ENCODE measurements around the gene IMP3.

The IMP3 gene

DNA sequence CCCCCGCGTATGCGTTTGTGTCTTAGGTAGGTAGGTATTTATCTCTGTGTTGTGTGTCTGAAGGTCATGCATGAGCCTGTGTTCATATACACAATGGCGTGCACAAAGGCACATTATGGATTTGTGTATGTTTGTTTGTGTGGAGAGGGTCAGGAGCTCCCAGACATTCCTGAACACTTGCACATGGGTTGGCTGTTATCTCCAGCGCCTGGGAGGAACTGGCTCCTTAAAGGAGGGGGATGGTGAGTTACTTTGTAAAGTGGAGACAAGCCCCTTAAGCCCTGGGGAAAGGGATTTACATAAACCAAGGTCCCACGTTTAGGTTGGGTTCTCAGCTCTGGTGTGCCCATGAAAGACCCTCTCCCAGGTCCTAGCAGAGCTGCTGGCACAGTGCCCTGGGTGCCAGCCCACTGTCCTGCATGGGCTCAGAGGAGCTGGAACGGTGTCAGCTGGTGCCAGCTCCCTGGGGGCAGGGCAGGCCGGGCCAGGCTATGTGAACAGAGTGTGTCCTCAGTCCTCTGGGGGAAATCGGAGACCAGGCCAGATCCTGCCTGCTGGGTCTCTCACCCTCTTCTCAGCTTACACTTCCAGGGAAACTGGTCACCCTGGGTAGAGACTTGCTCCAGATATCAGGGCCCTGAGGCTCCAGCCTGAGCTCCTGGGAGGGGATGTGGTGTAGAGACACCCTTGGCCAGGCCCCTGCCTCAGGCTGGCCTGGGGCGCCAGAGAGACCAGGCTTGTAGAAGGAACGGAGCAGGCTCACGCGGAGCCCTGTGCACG lies 32.8 kb upstream of the IMP3 start:
- DNase-seq: no peak

DNA sequence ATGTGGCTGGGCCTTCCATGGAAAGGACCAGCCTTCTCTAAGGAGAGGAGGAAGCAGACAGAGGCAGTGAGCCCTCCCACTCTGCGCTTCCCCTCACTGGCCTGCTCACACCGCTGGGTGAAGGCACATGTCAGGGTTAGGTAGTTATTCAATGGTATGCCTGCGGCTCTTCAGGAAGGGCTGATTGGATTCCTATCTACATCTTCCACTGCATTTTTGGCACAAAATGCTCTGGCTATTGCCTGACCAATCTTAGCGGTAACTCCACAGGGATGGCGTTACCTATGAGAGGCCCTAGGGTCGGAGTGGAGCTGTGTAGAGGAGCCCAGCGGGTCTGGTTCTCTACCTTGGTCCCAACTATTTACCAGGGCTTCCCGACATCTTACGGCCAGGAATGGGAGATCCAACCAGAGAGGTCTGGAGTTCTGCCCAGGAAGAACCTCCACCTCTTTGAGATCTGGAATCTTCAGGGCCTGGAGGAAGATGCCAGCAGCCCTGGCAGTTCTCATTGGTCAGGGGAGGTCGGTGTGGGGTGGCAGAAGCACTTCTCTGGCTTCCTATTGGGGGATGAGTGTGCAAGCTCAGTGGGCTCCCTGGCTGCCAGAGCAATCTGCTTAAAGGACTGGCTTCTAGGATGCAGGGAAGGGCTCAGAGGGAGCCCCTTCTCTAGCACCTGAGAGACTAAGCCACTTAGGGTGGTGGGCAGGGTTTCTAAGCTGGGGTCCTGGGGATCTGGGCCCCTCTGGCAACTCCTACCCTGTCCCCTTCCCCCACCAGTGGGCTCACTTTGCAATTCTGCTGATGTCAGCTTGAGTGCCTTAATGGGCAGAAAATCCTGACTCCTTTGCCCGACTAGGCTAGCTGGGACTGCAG lies 31.9 kb upstream of the IMP3 start:
- no peak for DNase-seq

DNA sequence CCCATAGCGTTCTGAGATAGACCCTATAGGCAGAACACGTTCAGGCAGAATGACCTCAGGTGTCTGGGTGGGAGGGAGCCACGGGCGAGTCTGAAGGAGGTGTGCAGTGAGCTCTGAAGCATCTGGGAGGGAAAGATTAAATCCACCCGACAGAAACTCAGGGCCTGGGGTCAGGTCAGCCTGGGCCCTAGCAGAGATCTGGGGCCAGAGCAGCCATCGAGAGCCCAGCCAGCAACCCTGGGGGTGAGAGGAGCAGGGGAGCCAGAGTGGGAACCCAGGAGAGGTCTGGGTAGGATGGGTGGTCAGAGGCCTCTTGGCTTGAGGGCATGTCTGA lies 29.8 kb upstream of the IMP3 start:
- no peak for DNase-seq

DNA sequence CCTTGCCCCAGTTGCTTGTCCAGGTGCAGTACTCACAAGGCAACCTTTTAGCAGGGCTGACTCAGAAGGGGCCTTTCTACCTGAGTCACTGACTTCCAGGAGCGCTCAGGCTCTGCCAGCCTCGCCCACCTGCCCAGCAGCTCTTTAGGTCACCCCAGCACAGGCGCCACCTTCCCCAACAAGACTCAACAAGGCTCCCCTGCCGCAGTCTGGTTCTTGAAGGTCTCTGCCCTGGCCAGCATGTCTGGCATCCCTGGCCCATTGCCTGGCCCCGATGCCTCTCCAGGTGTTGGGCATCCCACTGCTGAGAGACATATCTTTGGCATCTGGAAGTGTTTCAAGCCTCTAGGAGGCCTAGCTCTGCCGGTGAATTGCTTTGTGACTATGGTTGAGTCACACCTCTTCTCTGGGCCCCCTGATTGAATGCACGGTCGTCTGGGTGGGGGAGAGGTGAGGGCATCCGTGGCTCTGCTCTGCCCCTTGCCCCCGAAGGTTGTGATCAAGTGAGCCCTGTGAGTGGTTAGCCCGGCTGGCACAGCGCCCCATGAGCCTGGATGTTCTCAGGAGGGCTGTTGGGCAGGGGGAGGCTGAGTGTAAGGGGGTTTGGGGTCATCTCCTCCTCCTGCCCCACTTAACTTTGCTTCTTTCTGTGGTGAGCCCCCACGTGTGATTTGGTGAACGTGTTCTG lies 29.3 kb upstream of the IMP3 start:
- DNase-seq: no peak

DNA sequence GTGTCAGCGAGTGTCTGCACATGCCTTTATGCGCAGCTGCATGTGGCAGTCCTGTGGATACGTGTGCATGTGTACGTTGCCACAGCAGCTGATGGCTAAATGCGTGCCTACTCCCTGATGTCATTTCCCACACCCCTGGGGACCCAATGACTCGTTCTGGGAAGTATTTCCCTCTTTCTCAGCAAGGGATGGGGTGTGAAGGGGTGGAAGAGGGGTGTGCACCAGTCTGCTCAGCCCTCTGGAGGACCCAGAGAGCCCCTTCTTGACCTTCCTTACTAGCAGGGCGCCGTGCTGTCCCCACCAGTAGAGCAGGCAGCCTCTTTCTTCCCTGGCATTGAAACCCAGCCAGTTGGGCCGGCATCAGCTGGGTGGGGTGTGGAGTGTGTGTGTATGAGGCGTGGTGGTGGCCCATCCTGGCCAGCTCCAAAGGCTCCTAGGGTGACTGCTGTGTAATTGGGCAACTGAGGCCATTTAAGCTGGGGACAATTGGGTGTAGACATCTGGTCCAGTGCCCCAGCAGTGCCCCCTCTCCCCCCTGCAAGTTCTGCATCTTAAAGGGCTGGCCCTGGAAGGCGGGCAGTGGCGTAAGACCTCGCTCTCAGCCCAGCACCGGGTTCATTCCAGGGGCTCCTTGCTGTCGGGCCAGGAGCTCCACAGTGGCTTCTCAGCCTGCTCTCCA lies 26.9 kb upstream of the IMP3 start:
- no peak for DNase-seq

DNA sequence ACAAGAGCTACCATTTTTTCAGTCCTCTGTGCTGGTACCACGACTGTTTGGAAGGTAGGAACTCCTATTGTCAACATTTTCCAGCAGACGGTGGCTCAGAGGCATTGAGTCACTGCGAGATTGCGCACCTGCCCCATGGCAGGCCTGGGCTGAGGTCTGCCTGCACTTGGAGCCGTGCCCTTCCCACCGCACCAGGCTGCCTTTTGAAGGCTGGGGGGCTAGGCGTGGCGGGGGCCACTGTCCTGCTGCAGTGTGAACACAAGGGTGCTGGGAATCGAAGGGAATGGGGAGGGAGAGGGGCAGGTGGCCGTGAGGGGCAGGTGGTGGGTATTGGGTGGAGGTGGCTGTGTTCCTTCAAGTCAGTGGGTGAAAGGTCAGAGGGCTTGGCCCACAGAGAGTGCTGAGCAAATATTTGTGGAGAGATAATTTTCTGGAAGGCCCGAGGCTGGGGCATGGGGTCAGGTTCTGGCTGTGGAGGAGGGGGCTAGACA lies 24.0 kb upstream of the IMP3 start:
- no peak for DNase-seq

DNA sequence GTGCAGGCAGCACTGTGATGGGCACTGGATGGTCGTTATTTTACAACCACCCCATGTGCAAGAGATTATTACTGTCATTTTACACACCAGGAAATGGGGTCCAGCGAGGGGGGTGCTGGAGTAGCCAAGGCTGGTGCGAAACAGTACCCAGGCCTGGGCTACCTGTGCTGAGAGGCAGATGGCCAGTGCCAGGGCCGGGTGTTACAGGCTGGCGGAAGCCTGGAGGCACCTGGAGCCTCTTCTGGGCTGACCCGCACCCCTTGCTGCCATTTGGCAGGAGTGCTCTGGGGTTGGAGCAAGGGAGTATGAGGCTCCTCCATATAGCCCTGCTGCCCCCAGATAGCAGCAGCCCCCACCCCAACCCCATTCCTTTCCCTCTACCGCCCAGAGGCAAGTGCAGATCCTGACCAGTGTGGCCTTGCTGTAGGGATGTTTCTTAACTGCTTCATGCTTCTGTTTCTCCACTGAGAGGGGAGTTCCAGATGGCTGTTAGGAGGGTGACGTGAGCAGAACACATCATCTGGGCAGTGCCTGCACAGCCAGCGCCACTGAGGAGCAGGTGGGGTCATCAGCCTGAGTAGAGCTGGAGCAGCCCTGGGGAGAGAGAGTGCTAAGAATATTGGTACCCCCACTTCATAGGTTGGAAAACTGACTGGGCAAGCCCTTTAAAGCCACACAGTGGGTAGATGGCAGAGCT lies 22.9 kb upstream of the IMP3 start:
- DNase-seq: no peak

DNA sequence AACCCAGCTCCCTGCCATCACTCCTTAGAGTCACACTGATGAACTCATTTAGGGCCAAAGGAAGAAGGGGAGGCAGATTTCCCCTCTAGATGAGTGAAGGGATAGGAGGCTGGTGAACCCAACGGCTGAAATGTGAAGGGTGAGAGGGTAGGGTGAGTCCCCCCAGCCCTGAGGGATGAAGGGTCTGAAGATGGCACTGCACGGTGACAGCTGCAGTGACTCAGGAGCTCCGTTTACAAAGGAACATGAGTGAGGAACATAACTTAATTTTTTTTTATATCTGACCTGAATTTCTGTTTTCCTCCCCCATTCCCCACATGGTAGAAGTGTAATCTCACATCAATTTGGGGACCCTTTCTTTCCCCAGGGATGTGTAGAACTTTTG lies 21.7 kb upstream of the IMP3 start:
- no peak for DNase-seq

DNA sequence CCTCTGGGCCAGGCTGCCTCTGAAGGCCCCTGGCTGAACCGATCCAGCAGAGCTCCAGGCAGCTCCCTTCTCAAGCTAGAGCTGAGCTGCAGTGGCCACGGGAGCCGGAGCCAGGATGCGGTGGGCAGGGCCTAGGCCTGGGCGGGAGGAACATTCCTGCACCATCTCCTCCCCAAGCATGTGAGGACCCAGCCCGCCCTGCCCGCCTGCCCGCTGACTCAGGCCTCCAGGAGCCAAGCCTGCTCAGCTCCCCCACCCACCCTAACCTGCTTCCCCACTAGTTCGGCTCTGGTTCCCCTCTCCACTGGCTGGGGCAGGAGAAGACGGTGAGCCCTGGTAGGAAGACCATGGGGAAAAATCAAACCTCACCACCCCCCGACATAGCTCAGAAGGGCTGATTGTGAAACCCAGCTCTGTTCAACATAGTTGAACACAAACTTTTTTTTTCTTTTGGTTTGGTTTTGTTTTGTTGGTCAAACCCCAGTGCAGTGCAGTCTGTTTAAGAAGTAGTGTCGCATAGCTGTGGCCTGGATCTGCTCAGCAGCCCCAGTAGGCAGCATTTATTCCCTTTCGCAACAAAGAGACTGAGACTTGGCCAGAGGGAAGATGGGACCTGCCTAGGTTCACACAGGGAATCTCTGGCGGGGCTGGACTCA lies 21.2 kb upstream of the IMP3 start:
- DNase-seq: no peak

DNA sequence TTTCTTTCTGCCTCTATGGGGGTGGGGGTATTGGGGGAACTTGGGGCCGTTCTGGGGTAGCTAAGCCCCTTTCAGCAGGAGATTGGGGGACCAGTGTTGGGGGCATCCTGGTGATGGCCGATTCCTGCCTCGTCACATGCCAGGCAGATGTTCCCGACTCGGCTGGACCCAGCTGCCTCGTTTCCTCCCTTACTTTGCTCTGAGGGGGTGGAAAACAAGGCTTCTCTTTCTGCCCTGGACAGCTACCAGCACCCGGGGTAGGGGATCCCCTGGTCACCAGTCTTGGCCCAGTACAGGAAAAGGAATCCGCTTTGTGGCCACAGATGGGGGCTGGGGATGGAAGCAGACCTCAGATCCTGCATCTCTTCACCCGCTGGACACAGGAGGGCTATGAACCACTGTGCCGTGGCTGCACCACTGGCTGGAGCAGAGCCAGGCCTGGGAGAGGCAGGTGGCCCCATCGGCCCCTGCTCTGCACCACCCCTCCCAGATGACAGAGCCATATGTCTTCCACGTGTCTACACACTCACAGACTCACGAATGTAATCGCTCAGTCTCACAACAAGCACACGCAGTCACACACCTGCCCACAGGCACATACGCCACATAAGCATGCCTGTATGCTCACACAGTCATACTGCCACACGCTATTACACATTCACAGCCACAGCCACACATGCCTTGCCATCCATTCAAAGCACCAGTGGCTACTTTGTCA lies 20.1 kb upstream of the IMP3 start:
- no peak for DNase-seq

DNA sequence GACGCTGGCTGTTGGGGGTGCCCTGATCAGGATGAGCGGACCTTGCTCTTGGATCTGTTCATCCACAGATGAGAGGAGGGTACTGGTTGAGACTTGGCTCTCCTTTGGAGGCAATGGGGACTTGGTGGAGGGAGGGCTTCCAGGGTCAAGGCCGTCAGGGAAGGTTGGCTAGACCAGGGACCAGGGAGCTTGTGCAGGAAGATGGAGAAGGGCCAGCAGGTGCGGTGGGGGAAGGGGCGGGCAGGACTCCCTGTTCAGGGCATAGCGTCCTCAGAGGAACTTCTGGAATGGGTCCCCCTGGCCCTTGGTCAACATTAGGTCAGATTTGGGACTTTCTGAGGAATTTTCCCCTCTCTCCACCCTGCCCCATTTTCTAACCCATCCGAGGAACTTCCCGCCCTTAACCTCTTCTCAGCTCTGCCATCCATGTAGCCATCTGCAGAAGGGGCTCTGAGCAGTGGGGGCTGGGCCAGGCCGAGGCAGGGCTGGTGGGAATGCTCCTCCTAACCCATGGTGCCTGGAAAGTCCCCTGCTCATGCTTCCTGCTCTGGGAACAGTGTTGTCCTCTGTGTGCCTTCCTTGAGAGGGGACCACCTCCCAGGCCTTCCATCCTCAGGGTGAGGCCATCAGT lies 19.2 kb upstream of the IMP3 start:
- DNase-seq: no peak

DNA sequence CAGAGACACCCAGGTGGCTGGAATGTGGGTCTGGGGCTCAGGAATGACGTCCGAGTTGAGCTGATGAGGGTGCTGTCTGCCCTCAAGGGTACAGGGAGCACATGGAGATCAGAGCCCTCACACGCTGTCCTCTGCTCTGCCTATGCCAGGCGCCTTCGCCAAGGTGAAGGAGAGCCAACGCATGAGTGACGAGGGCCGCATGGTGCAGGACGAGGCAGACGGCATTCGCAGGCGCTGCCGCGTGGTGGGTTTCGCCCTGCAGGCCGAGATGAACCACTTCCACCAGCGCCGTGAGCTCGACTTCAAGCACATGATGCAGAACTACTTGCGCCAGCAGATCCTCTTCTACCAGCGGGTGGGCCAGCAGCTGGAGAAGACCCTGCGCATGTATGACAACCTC lies 16.8 kb upstream of the IMP3 start:
- no peak for DNase-seq

DNA sequence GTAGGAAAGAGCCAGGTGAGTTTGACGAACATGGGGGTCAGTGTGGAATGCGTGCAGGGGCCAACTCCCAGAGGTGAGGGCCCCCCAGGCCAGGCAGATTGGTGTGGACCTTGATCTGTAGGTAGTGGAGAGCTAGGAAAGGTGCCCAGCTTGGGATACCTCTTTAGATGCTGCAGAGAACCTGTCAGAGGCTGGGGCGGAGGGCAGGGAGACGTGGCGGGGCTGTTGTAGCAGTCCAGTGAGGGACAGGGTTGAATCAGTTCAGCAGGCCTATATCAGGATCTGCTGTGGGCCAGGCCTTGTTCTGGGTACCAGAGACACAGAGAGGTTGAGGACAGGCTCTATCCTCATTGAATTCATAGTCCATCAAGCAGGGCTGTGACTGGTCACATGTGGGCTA lies 16.3 kb upstream of the IMP3 start:
- no peak for DNase-seq

DNA sequence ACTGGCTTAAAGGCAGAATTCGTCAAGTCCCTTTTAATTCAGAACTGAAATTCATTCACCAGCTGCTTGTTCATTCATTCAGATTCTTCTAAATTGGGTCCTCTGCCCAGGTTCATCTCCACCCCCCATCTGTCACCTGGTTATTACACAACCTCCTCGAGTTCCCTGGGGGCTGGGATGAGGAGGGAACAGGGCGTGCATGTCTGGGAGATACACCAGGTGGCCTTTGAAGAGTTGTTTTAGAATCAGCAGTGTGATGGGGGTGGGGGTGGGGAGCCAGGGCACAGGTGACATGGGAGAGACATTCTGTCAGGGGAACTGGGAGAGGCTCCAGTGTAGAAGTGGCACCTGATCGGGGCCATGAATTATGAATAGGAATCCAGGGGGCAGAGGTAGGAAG lies 15.9 kb upstream of the IMP3 start:
- DNase-seq: no peak

DNA sequence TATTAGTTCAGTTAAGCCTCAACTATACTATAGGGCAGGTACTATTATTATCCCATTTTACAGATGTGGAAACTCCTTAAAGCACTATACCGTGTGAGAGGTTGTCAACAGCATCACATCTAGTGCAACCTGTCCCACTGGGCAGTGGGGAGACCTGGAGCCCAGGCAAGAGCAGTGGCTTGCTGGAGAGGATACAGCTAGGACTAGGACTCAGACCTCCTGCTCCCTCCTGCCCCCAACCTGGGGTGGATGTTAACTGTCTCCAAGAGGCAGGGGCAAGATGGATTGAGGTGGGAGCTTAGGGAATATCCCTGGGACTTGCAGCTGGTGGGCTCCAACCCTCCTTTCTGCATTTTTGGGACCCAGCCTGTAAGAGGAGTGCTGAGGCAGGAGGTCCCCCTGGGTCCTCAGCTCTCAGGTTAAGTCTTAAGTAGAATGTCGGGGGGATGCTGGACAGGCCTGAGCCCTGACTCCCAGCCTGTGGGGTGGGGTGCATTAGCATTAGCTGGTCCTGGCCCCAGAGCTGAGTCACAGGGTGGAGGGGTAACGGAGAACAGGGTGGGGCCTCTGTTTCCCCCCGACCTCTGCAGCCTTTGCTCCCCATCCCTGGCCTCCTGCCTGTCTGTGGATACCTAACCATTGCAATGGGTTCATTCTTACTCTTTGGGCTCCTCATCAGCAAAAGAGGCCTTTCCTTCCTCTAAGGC lies 14.3 kb upstream of the IMP3 start:
- no peak for DNase-seq

DNA sequence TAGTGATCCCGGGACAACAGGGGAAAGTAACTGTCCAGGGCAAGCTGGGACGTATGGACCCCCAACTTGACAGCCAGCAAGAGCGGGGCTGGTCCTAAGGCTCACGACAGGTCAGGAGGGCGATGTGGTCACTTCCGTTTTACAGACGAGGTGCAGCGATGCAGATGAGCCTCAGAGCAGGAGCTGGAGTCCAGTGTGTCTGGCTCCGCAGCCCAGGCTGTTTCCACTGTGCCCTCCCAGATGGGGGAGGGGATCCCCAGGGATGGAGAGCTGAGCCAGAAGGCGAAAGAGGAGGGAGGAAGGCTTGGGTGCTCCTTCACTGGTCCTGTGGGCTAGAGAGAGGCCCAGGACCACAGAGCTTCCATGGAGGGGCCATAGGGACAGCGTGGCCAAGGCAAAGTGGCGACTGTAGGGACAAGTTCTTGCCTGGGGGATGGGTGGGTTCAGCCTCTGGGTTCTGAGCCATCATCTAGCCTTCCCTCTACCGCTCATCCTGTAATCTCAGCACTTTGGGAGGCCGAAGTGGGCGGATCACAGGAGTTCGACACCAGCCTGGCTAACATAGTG lies 13.4 kb upstream of the IMP3 start:
- no peak for DNase-seq

DNA sequence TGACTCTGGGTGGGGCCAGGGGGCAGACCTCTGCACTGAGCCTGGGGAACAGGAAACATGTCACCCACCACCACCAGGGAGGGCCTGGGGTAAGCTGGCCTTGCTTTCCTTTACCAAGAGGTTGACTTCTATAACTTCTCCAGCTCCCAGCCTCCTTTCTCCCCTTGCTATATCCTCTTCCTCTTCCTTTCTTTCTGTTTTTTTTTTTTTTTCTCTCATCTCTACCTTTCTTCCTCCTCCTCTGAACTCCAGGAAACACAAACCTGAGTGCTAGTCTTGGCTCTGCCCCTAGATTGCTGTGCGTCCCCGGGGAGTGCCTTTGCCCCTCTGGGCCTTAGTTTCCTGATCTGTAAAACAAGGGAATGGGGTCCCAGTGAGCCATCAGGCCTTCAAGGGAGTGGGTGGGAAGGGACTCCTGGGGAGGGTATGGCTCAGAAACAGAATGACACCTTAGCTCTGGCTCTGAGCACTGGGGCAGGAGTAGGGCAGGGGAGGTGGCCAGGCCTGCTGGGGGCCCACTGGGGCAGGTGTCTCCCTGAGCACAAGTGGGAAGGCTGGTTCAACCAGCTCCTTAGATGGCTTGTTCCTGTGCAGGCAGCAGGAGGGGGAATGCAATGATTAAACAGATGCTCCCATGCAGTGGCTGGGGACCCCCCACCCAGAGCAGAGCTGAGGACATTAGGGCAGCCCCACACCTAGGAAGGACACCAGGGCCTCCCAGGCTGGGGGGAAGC lies 12.0 kb upstream of the IMP3 start:
- DNase-seq: no peak

DNA sequence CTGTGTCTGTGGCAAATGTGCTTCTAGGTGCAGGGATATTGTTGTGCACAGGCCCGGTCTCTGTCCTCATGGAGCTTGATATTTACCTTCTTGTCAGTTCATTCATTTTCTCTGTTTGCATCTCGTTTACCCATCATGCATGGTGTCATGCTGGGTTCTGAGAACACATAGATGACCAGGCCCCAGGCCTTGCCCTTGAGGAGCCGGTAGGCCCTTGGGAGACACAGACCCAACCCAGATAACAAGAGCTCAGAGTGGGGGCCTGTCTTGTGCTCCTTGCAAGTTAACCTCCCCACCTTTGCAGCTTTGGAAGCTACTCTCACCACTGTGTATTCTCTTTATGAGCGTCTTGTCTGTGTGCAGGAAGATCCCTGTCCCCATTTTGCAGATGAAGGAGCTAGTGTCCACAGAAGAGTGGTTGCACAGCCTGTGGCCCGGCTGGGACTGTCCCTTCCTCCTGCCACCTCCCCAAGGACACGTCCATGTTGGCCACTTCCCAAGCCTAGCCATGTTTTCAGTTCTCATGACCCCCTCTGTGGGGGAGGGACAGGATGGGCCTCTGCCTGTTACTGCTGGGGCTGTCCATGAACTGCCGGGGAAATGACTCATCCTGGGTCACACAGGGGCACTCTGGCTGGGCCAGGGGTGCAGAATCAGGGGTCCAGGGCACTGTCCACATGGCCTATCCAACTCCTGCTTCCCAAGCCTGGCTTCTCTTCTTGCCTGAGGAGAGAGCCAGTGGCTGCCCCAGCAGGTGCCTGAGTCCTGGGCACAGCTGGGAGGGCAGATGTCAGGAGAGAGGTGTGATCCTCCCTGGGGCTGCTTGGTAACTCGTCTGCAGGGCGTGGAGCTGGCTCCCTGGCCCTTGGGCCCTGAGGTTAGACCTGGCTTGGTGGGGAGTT lies 11.1 kb upstream of the IMP3 start:
- no peak for DNase-seq
